ENCODE measurements around the gene ACOT9. TPM values are rescaled to one million over a fixed set of nuclear protein-coding genes. Genes with fewer than 3 reads are reported as not detected.
"Not testable (repeated sequence)": the region's sequence is repeated elsewhere in the genome, so short reads cannot be mapped to it uniquely, and the experiment has no call there.

The ACOT9 gene
- total and polyA plus RNA-seq, 9 donors, result 23.0 to 43.3 (median 28.3) TPM

GRCh38 chrX:23662853-23663252 is 80.2 kb downstream of the ACOT9 start:
- Histone ChIP-seq H3K27me3 (no peaks in the 10 kb centered on the region), H3K4me3 (no peak overlapping the region), H3K27ac (no peak overlapping the region), H3K9me3 (no peaks in the 10 kb centered on the region), H3K4me1 (ENCODE audit: insufficient read depth) (no peaks in the 10 kb centered on the region), H3K36me3 (no peaks in the 10 kb centered on the region)
- 70 to 72% (median 71%) methylated on average over 1 of the region's 1 CpG for WGBS, 3 donors
- TF ChIP-seq EP300 (IDR thresholded peaks at IDR 0.05) (no peak), POLR2A (IDR thresholded peaks at IDR 0.05) (no peak)
- TF ChIP-seq, protein P1, sequence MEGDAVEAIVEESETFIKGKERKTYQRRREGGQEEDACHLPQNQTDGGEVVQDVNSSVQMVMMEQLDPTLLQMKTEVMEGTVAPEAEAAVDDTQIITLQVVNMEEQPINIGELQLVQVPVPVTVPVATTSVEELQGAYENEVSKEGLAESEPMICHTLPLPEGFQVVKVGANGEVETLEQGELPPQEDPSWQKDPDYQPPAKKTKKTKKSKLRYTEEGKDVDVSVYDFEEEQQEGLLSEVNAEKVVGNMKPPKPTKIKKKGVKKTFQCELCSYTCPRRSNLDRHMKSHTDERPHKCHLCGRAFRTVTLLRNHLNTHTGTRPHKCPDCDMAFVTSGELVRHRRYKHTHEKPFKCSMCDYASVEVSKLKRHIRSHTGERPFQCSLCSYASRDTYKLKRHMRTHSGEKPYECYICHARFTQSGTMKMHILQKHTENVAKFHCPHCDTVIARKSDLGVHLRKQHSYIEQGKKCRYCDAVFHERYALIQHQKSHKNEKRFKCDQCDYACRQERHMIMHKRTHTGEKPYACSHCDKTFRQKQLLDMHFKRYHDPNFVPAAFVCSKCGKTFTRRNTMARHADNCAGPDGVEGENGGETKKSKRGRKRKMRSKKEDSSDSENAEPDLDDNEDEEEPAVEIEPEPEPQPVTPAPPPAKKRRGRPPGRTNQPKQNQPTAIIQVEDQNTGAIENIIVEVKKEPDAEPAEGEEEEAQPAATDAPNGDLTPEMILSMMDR (IDR thresholded peaks at IDR 0.05), result no peak
- intact Hi-C loops (cut with DNase I), result no loop called here
- no peak for DNase-seq

DNA sequence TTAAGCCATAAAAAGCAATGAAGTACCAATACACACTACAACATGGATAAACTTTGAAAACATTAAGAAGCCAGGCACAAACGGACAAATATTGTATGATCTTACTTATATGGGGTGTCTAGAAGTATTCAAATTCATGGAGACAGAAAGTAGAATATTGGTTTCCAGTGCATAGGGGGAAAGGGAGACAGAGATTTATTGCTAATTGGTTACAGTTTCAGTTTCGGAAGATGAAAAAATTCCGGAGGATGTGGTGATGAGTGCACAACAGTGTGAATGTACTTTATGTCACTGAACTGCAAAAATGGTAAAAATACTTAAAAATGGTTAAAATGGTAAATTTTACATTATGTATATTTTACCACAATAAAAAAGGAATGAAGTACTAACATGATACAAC is 80.9 kb downstream of the ACOT9 start:
- Histone ChIP-seq H3K36me3 (no peaks in the 10 kb centered on the region), H3K27ac (no peak overlapping the region), H3K27me3 (no peaks in the 10 kb centered on the region), H3K4me3 (no peak overlapping the region), H3K4me1 (ENCODE audit: insufficient read depth) (no peaks in the 10 kb centered on the region), H3K9me3 (no peaks in the 10 kb centered on the region)
- 56 to 58% (median 58%) methylated on average over 3 of the region's 3 CpGs for WGBS, 3 donors
- DNase-seq, result no peak
- no peak for TF ChIP-seq EP300 (IDR thresholded peaks at IDR 0.05)
- TF ChIP-seq, protein P1 (IDR thresholded peaks at IDR 0.05), result no peak
- no peak for TF ChIP-seq POLR2A (IDR thresholded peaks at IDR 0.05)
- intact Hi-C loops (cut with DNase I), result no loop called here

DNA sequence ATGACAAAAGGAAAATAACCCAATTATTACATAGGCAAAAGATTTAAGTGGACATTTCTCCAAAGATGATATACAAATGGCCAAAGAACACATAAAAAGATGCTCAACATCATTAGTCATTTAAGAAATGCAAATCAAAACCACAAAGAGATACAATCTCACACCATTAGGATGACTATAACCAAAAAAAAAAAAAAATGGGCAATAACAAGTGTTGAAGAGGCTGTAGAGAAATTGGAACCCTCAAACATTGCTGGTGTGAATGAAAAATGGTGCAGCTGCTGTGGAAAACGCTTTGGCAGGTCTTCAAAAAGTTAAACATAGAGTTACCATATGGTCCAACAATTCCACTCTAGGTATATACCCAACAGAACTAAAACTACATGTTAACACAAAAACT is 81.4 kb downstream of the ACOT9 start:
- Histone ChIP-seq H3K4me3 (no peak overlapping the region), H3K36me3 (no peaks in the 10 kb centered on the region), H3K9me3 (no peaks in the 10 kb centered on the region), H3K27ac (no peak overlapping the region), H3K27me3 (no peaks in the 10 kb centered on the region), H3K4me1 (ENCODE audit: insufficient read depth) (peaks cover under 1% of the 10 kb centered on the region)
- intact Hi-C loops (cut with DNase I), result no loop called here
- WGBS, 3 donors, result 34 to 47% (median 42%) methylated on average over 1 of the region's 1 CpG
- DNase-seq, result no peak
- TF ChIP-seq POLR2A (IDR thresholded peaks at IDR 0.05) (no peak), EP300 (IDR thresholded peaks at IDR 0.05) (no peak)
- TF ChIP-seq, protein P1 (IDR thresholded peaks at IDR 0.05), result no peak

GRCh38 chrX:23660766-23661132 is 82.3 kb downstream of the ACOT9 start:
- 83 to 94% (median 91%) methylated on average over 2 of the region's 2 CpGs for WGBS, 3 donors
- Histone ChIP-seq H3K4me1 (ENCODE audit: insufficient read depth) (peaks cover 1% of the 10 kb centered on the region), H3K4me3 (no peak overlapping the region), H3K9me3 (no peaks in the 10 kb centered on the region), H3K36me3 (no peaks in the 10 kb centered on the region), H3K27me3 (no peaks in the 10 kb centered on the region), H3K27ac (no peak overlapping the region)
- intact Hi-C loops (cut with DNase I), result no loop called here
- TF ChIP-seq POLR2A (IDR thresholded peaks at IDR 0.05), result no peak
- TF ChIP-seq, protein P1 (IDR thresholded peaks at IDR 0.05), result no peak
- no peak for TF ChIP-seq EP300 (IDR thresholded peaks at IDR 0.05)
- no peak for DNase-seq

DNA sequence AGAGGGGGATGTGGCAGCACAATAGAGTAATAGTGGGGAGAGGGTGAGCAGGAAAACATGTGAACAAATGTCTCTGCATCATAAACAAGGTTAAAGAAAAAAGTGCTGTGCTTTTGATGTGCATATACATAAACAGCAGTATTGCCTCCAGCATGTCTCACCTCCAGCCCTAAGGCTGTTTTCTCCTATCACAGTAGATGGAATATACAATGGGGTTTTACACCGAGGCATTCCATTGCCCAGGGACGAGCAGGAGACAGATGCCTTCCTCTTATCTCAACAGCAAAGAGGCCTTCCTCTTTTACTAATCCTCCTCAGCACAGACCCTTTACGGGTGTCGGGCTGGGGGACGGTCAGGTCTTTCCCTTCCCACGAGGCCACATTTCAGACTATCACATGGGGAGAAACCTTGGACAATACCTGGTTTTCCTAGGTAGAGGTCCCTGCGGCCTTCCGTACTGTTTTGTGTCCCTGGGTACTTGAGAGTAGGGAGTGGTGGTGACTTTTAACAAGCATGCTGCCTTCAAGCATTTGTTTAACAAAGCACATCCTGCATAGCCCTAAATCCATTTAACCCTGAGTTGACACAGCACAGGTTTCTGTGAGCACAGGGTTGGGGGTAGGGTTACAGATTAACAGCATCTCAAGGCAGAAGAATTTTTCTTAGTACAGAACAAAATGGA is 82.9 kb downstream of the ACOT9 start:
- H3K4me3 ChIP-seq; intact Hi-C loops (cut with DNase I): not testable (repeated sequence)
- 62 to 74% (median 69%) methylated on average over 8 of the region's 8 CpGs for WGBS, 3 donors

More for the DNA sequence above, 82.9 kb downstream of the ACOT9 start:
- not testable (repeated sequence) for H3K4me1 ChIP-seq (ENCODE audit: insufficient read depth); H3K27me3 ChIP-seq; H3K9me3 ChIP-seq; H3K36me3 ChIP-seq; H3K27ac ChIP-seq; DNase-seq

Measured in ovary (tissue), 9 donors.